ENCODE results near the gene GOLGA8A. TPM values are rescaled to one million over a fixed set of nuclear protein-coding genes. Genes with fewer than 3 reads are reported as not detected.
"Not testable (repeated sequence)": the region's sequence is repeated elsewhere in the genome, so short reads cannot be mapped to it uniquely, and the experiment has no call there.

Gene GOLGA8A
- total RNA-seq, 2 experiments from 2014 or later, result 65.3 to 72.9 TPM

DNA sequence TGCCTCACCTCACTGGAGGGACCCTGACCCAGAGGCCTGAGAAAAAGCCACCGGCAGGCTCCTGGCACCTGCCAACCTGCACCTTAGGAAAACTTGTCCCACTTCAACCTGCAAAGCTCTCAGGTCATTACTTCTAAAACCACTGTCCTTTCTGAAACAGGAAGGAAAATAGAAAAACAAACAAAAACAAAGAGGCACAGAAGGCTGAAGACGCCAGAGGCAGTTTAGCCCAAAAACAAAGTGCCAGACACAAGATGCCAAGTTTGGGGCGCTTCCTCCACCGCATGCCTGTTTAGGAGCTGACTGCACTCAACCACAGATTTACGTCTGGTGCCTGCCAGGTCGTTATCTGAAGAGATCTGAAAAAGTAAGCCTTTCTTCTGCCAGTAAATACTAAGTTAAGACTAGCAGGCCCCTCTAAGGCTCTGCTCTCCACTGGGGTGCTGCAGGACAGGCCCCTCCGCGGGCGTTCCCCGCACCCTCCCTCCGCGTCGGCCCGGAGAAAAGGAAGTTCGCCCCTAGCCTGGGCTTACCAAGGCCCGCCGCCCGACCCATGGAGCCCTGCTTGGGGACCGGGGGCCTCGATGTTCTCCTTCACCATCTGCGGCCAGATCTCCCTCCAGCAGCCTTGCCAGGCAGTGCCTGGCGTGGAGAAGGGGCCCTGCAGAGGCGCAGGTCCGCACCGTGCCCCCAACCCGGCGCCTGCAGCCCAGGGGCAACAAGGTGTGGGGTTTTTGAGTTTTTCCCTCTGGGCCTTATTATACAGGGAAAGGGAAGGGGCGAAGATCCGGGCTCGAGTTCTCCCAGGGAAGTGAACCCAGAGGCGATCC is 1.3 kb downstream of the GOLGA8A start:
- POLR2A ChIA-PET, result no interaction called here
- peak overlapping the region; percentile 68 for H3K4me3 Mint-ChIP-seq
- intact Hi-C loops (cut with micrococcal nuclease), result loop anchor here (5.0 to 10.0 kb wide), 2 partner anchors 94 to 192 kb away; partner anchors contain the start of genes NOP10 and NUTM1
- H3K9me3 Mint-ChIP-seq, result no peaks in the 10 kb centered on the region
- CTCF ChIA-PET, result interaction anchor here (0.6 to 1.6 kb wide), 3 partner anchors 69 to 151 kb away, joined by 3 to 4 read pairs (median 4); partner anchors contain the start of genes LPCAT4, NOP10 and NUTM1
- H3K27me3 Mint-ChIP-seq, result no peaks in the 10 kb centered on the region
- peak; percentile 15 for DNase-seq
- H3K36me3 Mint-ChIP-seq, result peaks cover 5% of the 10 kb centered on the region
- H3K27ac Mint-ChIP-seq, result no peak overlapping the region
- H3K4me1 Mint-ChIP-seq (ENCODE audit: low read depth), result peaks cover 4% of the 10 kb centered on the region

- ChIA-PET POLR2A (no interaction called here), CTCF (no interaction called here)
- H3K27ac Mint-ChIP-seq, result no peak overlapping the region
- H3K36me3 Mint-ChIP-seq, result peaks cover 5% of the 10 kb centered on the region
- no peak for DNase-seq
- peaks cover 4% of the 10 kb centered on the region for H3K4me1 Mint-ChIP-seq (ENCODE audit: low read depth)
- intact Hi-C loops (cut with micrococcal nuclease), result loop anchor here (5.0 to 10.0 kb wide), 2 partner anchors 93 to 191 kb away; partner anchors contain the start of genes NOP10 and NUTM1
- peak overlapping the region; percentile 68 for H3K4me3 Mint-ChIP-seq
- no peaks in the 10 kb centered on the region for H3K27me3 Mint-ChIP-seq
- H3K9me3 Mint-ChIP-seq, result no peaks in the 10 kb centered on the region
These were observed 1.9 kb downstream of the GOLGA8A start for GRCh38 chr15:34435658-34436057.

- ChIA-PET POLR2A (interaction anchor here (0.6 kb wide), 1 partner anchor 69 kb away, joined by 3 read pairs; no protein-coding TSS in a partner anchor), CTCF (no interaction called here)
- H3K4me1 Mint-ChIP-seq (ENCODE audit: low read depth), result peaks cover 4% of the 10 kb centered on the region
- no peak for DNase-seq
- intact Hi-C loops (cut with micrococcal nuclease), result loop anchor here (5.0 to 10.0 kb wide), 2 partner anchors 92 to 190 kb away; partner anchors contain the start of genes NOP10 and NUTM1
- no peak overlapping the region for H3K27ac Mint-ChIP-seq
- no peak overlapping the region for H3K4me3 Mint-ChIP-seq
- no peaks in the 10 kb centered on the region for H3K27me3 Mint-ChIP-seq
- peaks cover 5% of the 10 kb centered on the region for H3K36me3 Mint-ChIP-seq
- H3K9me3 Mint-ChIP-seq, result no peaks in the 10 kb centered on the region
These were observed 2.8 kb downstream of the GOLGA8A start for GRCh38 chr15:34434627-34435305.

DNA sequence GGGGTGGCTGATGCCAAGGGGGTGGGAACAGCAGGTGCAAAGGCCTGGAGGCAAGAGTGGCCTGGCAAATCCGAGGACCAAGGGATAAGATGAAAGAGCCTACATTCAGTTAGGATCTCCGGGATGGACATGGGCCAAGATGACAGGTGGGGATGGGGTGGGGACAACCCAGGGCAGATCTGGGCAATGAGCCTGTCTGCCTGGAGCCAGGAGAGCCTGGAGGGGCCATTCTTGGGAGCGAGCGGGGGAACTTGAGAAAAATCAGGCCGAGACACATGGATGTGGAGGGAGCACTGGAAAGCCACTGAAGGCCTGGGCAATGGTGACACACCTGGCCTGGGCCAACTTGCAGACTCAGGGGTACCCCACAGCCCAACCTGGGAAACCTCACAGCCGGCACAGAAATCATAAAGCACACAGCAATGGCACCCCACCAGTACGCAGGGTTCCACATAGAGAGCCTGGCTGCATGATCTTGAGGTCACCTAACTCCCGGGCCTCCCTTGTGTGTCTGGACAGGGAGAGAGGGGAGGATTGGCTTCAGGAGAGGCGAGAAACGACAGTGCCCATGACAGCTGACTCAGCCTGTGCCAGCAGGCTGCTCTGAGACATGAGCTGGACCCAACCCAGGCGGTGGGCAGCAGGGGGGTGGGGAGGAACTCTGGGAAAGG is 3.5 kb downstream of the GOLGA8A start:
- intact Hi-C loops (cut with micrococcal nuclease), result loop anchor here (10.0 kb wide), 1 partner anchor 189 kb away; no protein-coding TSS in a partner anchor
- CTCF ChIA-PET; H3K4me3 Mint-ChIP-seq; H3K27ac Mint-ChIP-seq; H3K9me3 Mint-ChIP-seq; H3K27me3 Mint-ChIP-seq; H3K36me3 Mint-ChIP-seq; DNase-seq; H3K4me1 Mint-ChIP-seq (ENCODE audit: low read depth): not testable (repeated sequence)
- POLR2A ChIA-PET, result interaction anchor here (0.6 kb wide), 1 partner anchor 68 kb away, joined by 3 read pairs; no protein-coding TSS in a partner anchor

DNA sequence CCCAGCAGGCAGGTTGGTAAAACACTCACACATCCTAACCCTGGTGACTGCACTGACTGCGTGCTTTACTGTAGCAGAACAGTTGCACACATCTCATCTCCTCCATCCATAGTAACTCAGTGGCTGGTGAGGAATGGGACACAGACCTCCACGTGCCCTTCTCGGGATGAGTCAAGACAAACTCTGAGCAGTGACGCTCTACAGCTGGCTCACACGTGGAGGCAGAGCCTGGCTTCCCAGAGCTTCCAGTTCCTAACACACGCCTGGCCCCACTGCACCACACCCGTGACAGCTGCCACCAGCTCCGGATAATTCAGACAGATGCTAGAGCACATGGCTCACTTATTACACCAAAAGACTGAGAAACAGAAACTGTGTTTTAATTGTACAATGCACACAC is 7.0 kb downstream of the GOLGA8A start:
- H3K4me1 Mint-ChIP-seq (ENCODE audit: low read depth); H3K27ac Mint-ChIP-seq; H3K4me3 Mint-ChIP-seq; H3K9me3 Mint-ChIP-seq; CTCF ChIA-PET; H3K36me3 Mint-ChIP-seq; DNase-seq; H3K27me3 Mint-ChIP-seq; POLR2A ChIA-PET: not testable (repeated sequence)
- intact Hi-C loops (cut with micrococcal nuclease), result loop anchor here (10.0 kb wide), 1 partner anchor 186 kb away; no protein-coding TSS in a partner anchor

GRCh38 chr15:34423425-34424090 is 14.1 kb downstream of the GOLGA8A start:
- H3K27me3 Mint-ChIP-seq; POLR2A ChIA-PET; H3K27ac Mint-ChIP-seq; intact Hi-C loops (cut with micrococcal nuclease); CTCF ChIA-PET; H3K9me3 Mint-ChIP-seq; H3K4me1 Mint-ChIP-seq (ENCODE audit: low read depth); DNase-seq; H3K36me3 Mint-ChIP-seq; H3K4me3 Mint-ChIP-seq: not testable (repeated sequence)

- H3K27ac Mint-ChIP-seq; H3K4me3 Mint-ChIP-seq; H3K4me1 Mint-ChIP-seq (ENCODE audit: low read depth); CTCF ChIA-PET; H3K36me3 Mint-ChIP-seq; intact Hi-C loops (cut with micrococcal nuclease); H3K27me3 Mint-ChIP-seq; DNase-seq; POLR2A ChIA-PET; H3K9me3 Mint-ChIP-seq: not testable (repeated sequence)
These were observed 16.7 kb downstream of the GOLGA8A start for GRCh38 chr15:34420953-34421352.

- H3K27me3 Mint-ChIP-seq; H3K4me3 Mint-ChIP-seq; H3K36me3 Mint-ChIP-seq; intact Hi-C loops (cut with micrococcal nuclease); H3K9me3 Mint-ChIP-seq; H3K4me1 Mint-ChIP-seq (ENCODE audit: low read depth); DNase-seq; POLR2A ChIA-PET: not testable (repeated sequence)
- CTCF ChIA-PET, result interaction anchor here (0.6 kb wide), 1 partner anchor 210 kb away, joined by 3 read pairs; no protein-coding TSS in a partner anchor
- H3K27ac Mint-ChIP-seq, result peak overlapping the region; percentile 50
These were observed 19.2 kb downstream of the GOLGA8A start for GRCh38 chr15:34418435-34418834.

GRCh38 chr15:34409511-34409910 is 28.1 kb downstream of the GOLGA8A start:
- H3K27ac Mint-ChIP-seq; H3K4me1 Mint-ChIP-seq (ENCODE audit: low read depth); H3K4me3 Mint-ChIP-seq; CTCF ChIA-PET; H3K9me3 Mint-ChIP-seq; POLR2A ChIA-PET; intact Hi-C loops (cut with micrococcal nuclease); H3K27me3 Mint-ChIP-seq; H3K36me3 Mint-ChIP-seq; DNase-seq: not testable (repeated sequence)

- H3K4me1 Mint-ChIP-seq (ENCODE audit: low read depth); H3K4me3 Mint-ChIP-seq; POLR2A ChIA-PET; H3K27ac Mint-ChIP-seq; H3K27me3 Mint-ChIP-seq; intact Hi-C loops (cut with micrococcal nuclease); H3K9me3 Mint-ChIP-seq; CTCF ChIA-PET; H3K36me3 Mint-ChIP-seq; DNase-seq: not testable (repeated sequence)
These were observed 28.6 kb downstream of the GOLGA8A start for GRCh38 chr15:34408973-34409372.

DNA sequence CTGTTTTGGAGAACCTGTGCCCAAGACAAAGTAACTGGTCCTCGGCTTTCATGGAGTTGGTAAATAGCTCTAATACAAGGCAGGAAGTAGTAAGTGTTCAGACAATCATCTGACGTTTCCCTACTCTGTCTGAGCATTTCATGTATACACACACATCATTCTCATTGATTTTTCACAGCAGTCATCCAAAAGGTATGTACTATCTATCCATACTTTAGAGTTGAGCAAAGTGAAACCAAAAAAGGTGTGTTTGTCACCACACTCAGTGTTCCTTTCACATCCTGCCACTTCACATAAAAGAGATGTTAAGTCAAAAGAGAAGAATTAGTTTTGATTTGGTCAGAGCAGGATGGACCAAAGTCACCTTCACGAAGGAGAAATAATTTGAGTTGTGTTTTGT is 33.7 kb downstream of the GOLGA8A start:
- H3K27ac Mint-ChIP-seq; H3K4me3 Mint-ChIP-seq; intact Hi-C loops (cut with micrococcal nuclease); H3K36me3 Mint-ChIP-seq; DNase-seq; H3K9me3 Mint-ChIP-seq; POLR2A ChIA-PET; H3K4me1 Mint-ChIP-seq (ENCODE audit: low read depth); H3K27me3 Mint-ChIP-seq; CTCF ChIA-PET: not testable (repeated sequence)

GRCh38 chr15:34403160-34403598 is 34.4 kb downstream of the GOLGA8A start:
- intact Hi-C loops (cut with micrococcal nuclease); POLR2A ChIA-PET; H3K27me3 Mint-ChIP-seq; DNase-seq; H3K4me1 Mint-ChIP-seq (ENCODE audit: low read depth); H3K9me3 Mint-ChIP-seq; H3K27ac Mint-ChIP-seq; H3K4me3 Mint-ChIP-seq; CTCF ChIA-PET; H3K36me3 Mint-ChIP-seq: not testable (repeated sequence)
